ENCODE measurements around the gene TLCD2. TPM values are rescaled to one million over a fixed set of nuclear protein-coding genes. Genes with fewer than 3 reads are reported as not detected.

The TLCD2 gene
- total and polyA plus RNA-seq, 9 of the 15 experiments (the other 6 are each of a cell fraction or from before 2014, with no cell fraction given): 0.10 to 0.89 (median 0.58) TPM

DNA sequence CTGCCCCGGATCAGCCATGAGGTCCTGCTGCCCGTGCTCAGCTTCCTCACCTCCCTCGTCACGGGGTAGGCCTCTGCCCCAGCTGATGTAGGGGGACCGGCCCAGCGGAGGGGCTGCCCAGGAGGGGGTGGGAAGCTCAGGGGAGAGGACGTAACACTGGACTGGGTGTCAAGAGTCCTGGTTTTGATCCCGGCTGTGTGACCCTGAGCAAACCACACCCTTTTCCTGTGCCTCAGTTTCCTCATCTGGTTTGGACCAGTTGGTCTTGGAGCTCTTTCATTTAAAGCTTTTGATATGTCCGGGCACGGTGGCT is 21.0 kb upstream of the TLCD2 start (continued):
- TF ChIP-seq ZNF239 (CRISPR knock-in tag; IDR thresholded peaks at IDR 0.05) (no peak), CCNT2 (IDR thresholded peaks at IDR 0.05; ENCODE audit: borderline replicate concordance, extremely low read depth, insufficient read length, low read depth, low read length) (no peak), GATA2 (CRISPR knock-in tag; IDR thresholded peaks at IDR 0.05) (no peak), ZNF639 (CRISPR knock-in tag; conservative IDR thresholded peaks at IDR 0.05 in 1 of 2, IDR thresholded peaks at IDR 0.05 in 1 of 2) (no peak), ZNF212 (CRISPR knock-in tag; IDR thresholded peaks at IDR 0.05) (no peak), RERE (CRISPR knock-in tag; IDR thresholded peaks at IDR 0.05; ENCODE audit: borderline replicate concordance) (no peak)
- TF ChIP-seq, protein P1, sequence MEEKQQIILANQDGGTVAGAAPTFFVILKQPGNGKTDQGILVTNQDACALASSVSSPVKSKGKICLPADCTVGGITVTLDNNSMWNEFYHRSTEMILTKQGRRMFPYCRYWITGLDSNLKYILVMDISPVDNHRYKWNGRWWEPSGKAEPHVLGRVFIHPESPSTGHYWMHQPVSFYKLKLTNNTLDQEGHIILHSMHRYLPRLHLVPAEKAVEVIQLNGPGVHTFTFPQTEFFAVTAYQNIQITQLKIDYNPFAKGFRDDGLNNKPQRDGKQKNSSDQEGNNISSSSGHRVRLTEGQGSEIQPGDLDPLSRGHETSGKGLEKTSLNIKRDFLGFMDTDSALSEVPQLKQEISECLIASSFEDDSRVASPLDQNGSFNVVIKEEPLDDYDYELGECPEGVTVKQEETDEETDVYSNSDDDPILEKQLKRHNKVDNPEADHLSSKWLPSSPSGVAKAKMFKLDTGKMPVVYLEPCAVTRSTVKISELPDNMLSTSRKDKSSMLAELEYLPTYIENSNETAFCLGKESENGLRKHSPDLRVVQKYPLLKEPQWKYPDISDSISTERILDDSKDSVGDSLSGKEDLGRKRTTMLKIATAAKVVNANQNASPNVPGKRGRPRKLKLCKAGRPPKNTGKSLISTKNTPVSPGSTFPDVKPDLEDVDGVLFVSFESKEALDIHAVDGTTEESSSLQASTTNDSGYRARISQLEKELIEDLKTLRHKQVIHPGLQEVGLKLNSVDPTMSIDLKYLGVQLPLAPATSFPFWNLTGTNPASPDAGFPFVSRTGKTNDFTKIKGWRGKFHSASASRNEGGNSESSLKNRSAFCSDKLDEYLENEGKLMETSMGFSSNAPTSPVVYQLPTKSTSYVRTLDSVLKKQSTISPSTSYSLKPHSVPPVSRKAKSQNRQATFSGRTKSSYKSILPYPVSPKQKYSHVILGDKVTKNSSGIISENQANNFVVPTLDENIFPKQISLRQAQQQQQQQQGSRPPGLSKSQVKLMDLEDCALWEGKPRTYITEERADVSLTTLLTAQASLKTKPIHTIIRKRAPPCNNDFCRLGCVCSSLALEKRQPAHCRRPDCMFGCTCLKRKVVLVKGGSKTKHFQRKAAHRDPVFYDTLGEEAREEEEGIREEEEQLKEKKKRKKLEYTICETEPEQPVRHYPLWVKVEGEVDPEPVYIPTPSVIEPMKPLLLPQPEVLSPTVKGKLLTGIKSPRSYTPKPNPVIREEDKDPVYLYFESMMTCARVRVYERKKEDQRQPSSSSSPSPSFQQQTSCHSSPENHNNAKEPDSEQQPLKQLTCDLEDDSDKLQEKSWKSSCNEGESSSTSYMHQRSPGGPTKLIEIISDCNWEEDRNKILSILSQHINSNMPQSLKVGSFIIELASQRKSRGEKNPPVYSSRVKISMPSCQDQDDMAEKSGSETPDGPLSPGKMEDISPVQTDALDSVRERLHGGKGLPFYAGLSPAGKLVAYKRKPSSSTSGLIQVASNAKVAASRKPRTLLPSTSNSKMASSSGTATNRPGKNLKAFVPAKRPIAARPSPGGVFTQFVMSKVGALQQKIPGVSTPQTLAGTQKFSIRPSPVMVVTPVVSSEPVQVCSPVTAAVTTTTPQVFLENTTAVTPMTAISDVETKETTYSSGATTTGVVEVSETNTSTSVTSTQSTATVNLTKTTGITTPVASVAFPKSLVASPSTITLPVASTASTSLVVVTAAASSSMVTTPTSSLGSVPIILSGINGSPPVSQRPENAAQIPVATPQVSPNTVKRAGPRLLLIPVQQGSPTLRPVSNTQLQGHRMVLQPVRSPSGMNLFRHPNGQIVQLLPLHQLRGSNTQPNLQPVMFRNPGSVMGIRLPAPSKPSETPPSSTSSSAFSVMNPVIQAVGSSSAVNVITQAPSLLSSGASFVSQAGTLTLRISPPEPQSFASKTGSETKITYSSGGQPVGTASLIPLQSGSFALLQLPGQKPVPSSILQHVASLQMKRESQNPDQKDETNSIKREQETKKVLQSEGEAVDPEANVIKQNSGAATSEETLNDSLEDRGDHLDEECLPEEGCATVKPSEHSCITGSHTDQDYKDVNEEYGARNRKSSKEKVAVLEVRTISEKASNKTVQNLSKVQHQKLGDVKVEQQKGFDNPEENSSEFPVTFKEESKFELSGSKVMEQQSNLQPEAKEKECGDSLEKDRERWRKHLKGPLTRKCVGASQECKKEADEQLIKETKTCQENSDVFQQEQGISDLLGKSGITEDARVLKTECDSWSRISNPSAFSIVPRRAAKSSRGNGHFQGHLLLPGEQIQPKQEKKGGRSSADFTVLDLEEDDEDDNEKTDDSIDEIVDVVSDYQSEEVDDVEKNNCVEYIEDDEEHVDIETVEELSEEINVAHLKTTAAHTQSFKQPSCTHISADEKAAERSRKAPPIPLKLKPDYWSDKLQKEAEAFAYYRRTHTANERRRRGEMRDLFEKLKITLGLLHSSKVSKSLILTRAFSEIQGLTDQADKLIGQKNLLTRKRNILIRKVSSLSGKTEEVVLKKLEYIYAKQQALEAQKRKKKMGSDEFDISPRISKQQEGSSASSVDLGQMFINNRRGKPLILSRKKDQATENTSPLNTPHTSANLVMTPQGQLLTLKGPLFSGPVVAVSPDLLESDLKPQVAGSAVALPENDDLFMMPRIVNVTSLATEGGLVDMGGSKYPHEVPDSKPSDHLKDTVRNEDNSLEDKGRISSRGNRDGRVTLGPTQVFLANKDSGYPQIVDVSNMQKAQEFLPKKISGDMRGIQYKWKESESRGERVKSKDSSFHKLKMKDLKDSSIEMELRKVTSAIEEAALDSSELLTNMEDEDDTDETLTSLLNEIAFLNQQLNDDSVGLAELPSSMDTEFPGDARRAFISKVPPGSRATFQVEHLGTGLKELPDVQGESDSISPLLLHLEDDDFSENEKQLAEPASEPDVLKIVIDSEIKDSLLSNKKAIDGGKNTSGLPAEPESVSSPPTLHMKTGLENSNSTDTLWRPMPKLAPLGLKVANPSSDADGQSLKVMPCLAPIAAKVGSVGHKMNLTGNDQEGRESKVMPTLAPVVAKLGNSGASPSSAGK (IDR thresholded peaks at IDR 0.05): peak; percentile 55
